ENCODE data around the gene TST.

TST gene

DNA sequence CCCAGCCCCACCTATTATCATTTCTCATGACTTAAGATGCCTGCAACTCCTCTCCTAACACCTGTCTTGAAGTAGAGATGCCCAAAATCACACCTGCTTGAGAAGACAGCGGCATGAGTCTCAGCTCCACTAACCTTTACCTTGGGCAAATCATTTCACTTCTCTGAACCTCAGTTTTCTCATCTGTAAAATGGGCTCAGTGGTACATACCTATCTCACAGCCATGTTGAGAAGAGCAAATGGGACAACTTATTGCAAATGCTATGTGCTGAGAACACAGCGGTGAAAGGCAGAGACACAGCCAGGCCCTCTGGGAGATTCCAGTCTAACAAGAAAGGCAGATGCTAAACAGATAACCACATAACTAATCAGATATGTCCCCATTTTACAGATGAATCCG is 7.8 kb downstream of the TST start:
- Histone ChIP-seq H3K4me1 (ENCODE audit: low read length) (no peaks in the 10 kb centered on the region), H3K27ac (ENCODE audit: low read length) (no peak overlapping the region), H3K4me3 (ENCODE audit: low read length) (no peak overlapping the region), H3K9me3 (ENCODE audit: insufficient read depth, low read length) (no peaks in the 10 kb centered on the region), H3K79me2 (ENCODE audit: low read length) (no peaks in the 10 kb centered on the region), H2AFZ (ENCODE audit: low read depth, low read length) (no peak overlapping the region), H3K4me2 (ENCODE audit: low read length) (no peak overlapping the region), H3K9ac (ENCODE audit: low read length) (no peak overlapping the region), H3K36me3 (replicated peaks; ENCODE audit: low read depth, low read length) (no peaks in the 10 kb centered on the region), H3K27me3 (ENCODE audit: low read depth, low read length) (peaks cover 34% of the 10 kb centered on the region), H4K20me1 (ENCODE audit: insufficient read depth, low read length) (no peaks in the 10 kb centered on the region)
- TF ChIP-seq EZH2phosphoT487 (IDR thresholded peaks at IDR 0.05; ENCODE audit: low read depth) = no peak
- TF ChIP-seq, protein P1, sequence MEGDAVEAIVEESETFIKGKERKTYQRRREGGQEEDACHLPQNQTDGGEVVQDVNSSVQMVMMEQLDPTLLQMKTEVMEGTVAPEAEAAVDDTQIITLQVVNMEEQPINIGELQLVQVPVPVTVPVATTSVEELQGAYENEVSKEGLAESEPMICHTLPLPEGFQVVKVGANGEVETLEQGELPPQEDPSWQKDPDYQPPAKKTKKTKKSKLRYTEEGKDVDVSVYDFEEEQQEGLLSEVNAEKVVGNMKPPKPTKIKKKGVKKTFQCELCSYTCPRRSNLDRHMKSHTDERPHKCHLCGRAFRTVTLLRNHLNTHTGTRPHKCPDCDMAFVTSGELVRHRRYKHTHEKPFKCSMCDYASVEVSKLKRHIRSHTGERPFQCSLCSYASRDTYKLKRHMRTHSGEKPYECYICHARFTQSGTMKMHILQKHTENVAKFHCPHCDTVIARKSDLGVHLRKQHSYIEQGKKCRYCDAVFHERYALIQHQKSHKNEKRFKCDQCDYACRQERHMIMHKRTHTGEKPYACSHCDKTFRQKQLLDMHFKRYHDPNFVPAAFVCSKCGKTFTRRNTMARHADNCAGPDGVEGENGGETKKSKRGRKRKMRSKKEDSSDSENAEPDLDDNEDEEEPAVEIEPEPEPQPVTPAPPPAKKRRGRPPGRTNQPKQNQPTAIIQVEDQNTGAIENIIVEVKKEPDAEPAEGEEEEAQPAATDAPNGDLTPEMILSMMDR (IDR thresholded peaks at IDR 0.05; ENCODE audit: low read depth, low read length) = no peak

- no peaks in the 10 kb centered on the region for H3K9me3 ChIP-seq (ENCODE audit: insufficient read depth, low read length)
- H3K27ac ChIP-seq (ENCODE audit: low read length) = no peak overlapping the region
- H3K79me2 ChIP-seq (ENCODE audit: low read length) = no peaks in the 10 kb centered on the region
- no peak for TF ChIP-seq EZH2phosphoT487 (IDR thresholded peaks at IDR 0.05; ENCODE audit: low read depth)
- TF ChIP-seq, protein P1 (IDR thresholded peaks at IDR 0.05; ENCODE audit: low read depth, low read length) = no peak
- peaks cover 39% of the 10 kb centered on the region for H3K27me3 ChIP-seq (ENCODE audit: low read depth, low read length)
- H4K20me1 ChIP-seq (ENCODE audit: insufficient read depth, low read length) = no peaks in the 10 kb centered on the region
- H3K36me3 ChIP-seq (replicated peaks; ENCODE audit: low read depth, low read length) = no peaks in the 10 kb centered on the region
- no peaks in the 10 kb centered on the region for H3K4me1 ChIP-seq (ENCODE audit: low read length)
- no peak overlapping the region for H2AFZ ChIP-seq (ENCODE audit: low read depth, low read length)
- H3K4me2 ChIP-seq (ENCODE audit: low read length) = no peak overlapping the region
- no peak overlapping the region for H3K4me3 ChIP-seq (ENCODE audit: low read length)
- H3K9ac ChIP-seq (ENCODE audit: low read length) = no peak overlapping the region
Measured at GRCh38 chr22:37010976-37011375, 8.3 kb downstream of the TST start.

- H3K36me3 ChIP-seq (replicated peaks; ENCODE audit: low read depth, low read length) = no peaks in the 10 kb centered on the region
- peaks cover 47% of the 10 kb centered on the region for H3K27me3 ChIP-seq (ENCODE audit: low read depth, low read length)
- no peaks in the 10 kb centered on the region for H3K79me2 ChIP-seq (ENCODE audit: low read length)
- H4K20me1 ChIP-seq (ENCODE audit: insufficient read depth, low read length) = no peaks in the 10 kb centered on the region
- H3K4me2 ChIP-seq (ENCODE audit: low read length) = no peak overlapping the region
- H3K4me1 ChIP-seq (ENCODE audit: low read length) = no peaks in the 10 kb centered on the region
- H2AFZ ChIP-seq (ENCODE audit: low read depth, low read length) = no peak overlapping the region
- H3K9ac ChIP-seq (ENCODE audit: low read length) = no peak overlapping the region
- no peak overlapping the region for H3K4me3 ChIP-seq (ENCODE audit: low read length)
- no peak for TF ChIP-seq EZH2phosphoT487 (IDR thresholded peaks at IDR 0.05; ENCODE audit: low read depth)
- TF ChIP-seq, protein P1 (IDR thresholded peaks at IDR 0.05; ENCODE audit: low read depth, low read length) = no peak
- H3K9me3 ChIP-seq (ENCODE audit: insufficient read depth, low read length) = no peaks in the 10 kb centered on the region
- no peak overlapping the region for H3K27ac ChIP-seq (ENCODE audit: low read length)
Measured at GRCh38 chr22:37010174-37010573, 9.1 kb downstream of the TST start.

- Histone ChIP-seq H3K36me3 (replicated peaks; ENCODE audit: low read depth, low read length) (no peaks in the 10 kb centered on the region), H4K20me1 (ENCODE audit: insufficient read depth, low read length) (no peaks in the 10 kb centered on the region), H3K9ac (ENCODE audit: low read length) (no peak overlapping the region), H3K79me2 (ENCODE audit: low read length) (no peaks in the 10 kb centered on the region), H3K4me1 (ENCODE audit: low read length) (no peaks in the 10 kb centered on the region), H2AFZ (ENCODE audit: low read depth, low read length) (no peak overlapping the region), H3K4me3 (ENCODE audit: low read length) (no peak overlapping the region), H3K9me3 (ENCODE audit: insufficient read depth, low read length) (no peaks in the 10 kb centered on the region), H3K4me2 (ENCODE audit: low read length) (no peak overlapping the region), H3K27me3 (ENCODE audit: low read depth, low read length) (peaks cover 49% of the 10 kb centered on the region), H3K27ac (ENCODE audit: low read length) (no peak overlapping the region)
- TF ChIP-seq, protein P1 (IDR thresholded peaks at IDR 0.05; ENCODE audit: low read depth, low read length) = no peak
- no peak for TF ChIP-seq EZH2phosphoT487 (IDR thresholded peaks at IDR 0.05; ENCODE audit: low read depth)
Measured at GRCh38 chr22:37009490-37009889, 9.8 kb downstream of the TST start.

All from OCI-LY3 (cell line).